K562 (cell line): ENCODE results near the gene CHST8. TPM values are rescaled to one million over a fixed set of nuclear protein-coding genes. Genes with fewer than 3 reads are reported as not detected.

Experiments used
- ATAC-seq: fragments of 200-7000 bp; cut with Tn5 transposase; 3 replicates; pipeline ENCODE4 v1.9.1; 2020; ENCODE audit warnings: moderate library complexity
- BruUV-seq: library from RNA; stranded (reverse); fragments of 400-500 nt; replicated peaks from 2 replicates; lab custom pipeline; 2021; lab: Mats Ljungman, UMichigan
- CTCF ChIA-PET: fragments of 300-600 bp; formaldehyde crosslinking; extraction: SDS; loops from one replicate; lab custom pipeline; 2021; ENCODE audit warnings: low intra/inter-chr PET ratio; lab: Yijun Ruan, JAX
- POLR2A ChIA-PET: fragments of 300-600, 350-650 bp; sonication (Branson Sonifier 250); formaldehyde crosslinking; extraction: SDS; loops from one replicate; lab custom pipeline; 2021; ENCODE audit warnings: antibody characterized with exemption, inconsistent platforms; lab: Yijun Ruan, JAX
- DNase-seq, 4 experiments: peaks; one replicate each; pipeline versions ENCODE4 v3.0.0 to v3.0.0-alpha.2; 2011 to 2018; ENCODE audit warnings: low spot score in 3 of 4, mixed read lengths in 3 of 4; ENCODE audit errors: extremely low read depth in 1 of 4
- FAIRE-seq: peaks from 2 replicates; lab custom pipeline; 2011; peaks lifted over from hg19 to GRCh38; lab: Jason Lieb, UNC
- H2AFZ ChIP-seq: 2 replicates; pipeline ENCODE4 v1.6.0; 2011; ENCODE audit warnings: low read depth, low read length, control low read depth, inconsistent platforms
- H3K27ac ChIP-seq: fragments of 200-600 bp; 3 replicates; pipeline ENCODE4 v1.8.0; 2011; ENCODE audit warnings: low read depth, mild to moderate bottlenecking, control low read depth, inconsistent platforms, low read length, moderate library complexity, mixed read lengths; ENCODE audit errors: extremely low read depth
- H3K27me3 ChIP-seq, 2 experiments: fragments of 300-600 bp in 1 of 2; 2 replicates in 1 of 2; 3 replicates in 1 of 2; pipeline versions ENCODE4 v1.6.0 to v1.8.0; 2011; ENCODE audit warnings: inconsistent platforms in 2 of 2, low read length in 2 of 2, mild to moderate bottlenecking in 1 of 2, mixed read lengths in 1 of 2, moderate library complexity in 1 of 2; ENCODE audit not compliant: control insufficient read depth in 2 of 2, insufficient read depth in 2 of 2
- H3K36me3 ChIP-seq: fragments of 300-600 bp; 3 replicates; pipeline ENCODE4 v1.8.0; 2011; ENCODE audit warnings: mild to moderate bottlenecking, low read length, inconsistent platforms; ENCODE audit not compliant: control insufficient read depth, insufficient read depth
- H3K4me1 ChIP-seq, 2 experiments: fragments of 200-600 bp in 1 of 2; replicated peaks in 1 of 2; 2 replicates in 1 of 2; 3 replicates in 1 of 2; pipeline versions ENCODE4 v1.5.1 to v1.8.0; 2011; ENCODE audit warnings: inconsistent platforms in 2 of 2, low read length in 2 of 2, mild to moderate bottlenecking in 1 of 2, mixed read lengths in 1 of 2, moderate library complexity in 1 of 2; ENCODE audit not compliant: control insufficient read depth in 2 of 2, insufficient read depth in 2 of 2
- H3K4me2 ChIP-seq: 2 replicates; pipeline ENCODE4 v1.6.1; 2011; ENCODE audit warnings: low read length, control low read depth, inconsistent platforms, mixed read lengths; ENCODE audit not compliant: insufficient read depth
- H3K4me3 ChIP-seq: fragments of 200-600 bp; sonication (generic), shearing (Covaris generic); 2 replicates; pipeline ENCODE4 v1.5.1; 2016; ENCODE audit warnings: control low read depth, inconsistent platforms
- H3K79me2 ChIP-seq: fragments of 200-600 bp; 3 replicates; pipeline ENCODE4 v1.8.0; 2011; ENCODE audit warnings: low read length, inconsistent platforms; ENCODE audit not compliant: control insufficient read depth, insufficient read depth
- H3K9ac ChIP-seq, 2 experiments: 2 replicates each; pipeline versions ENCODE4 v1.6.0 to v1.6.1; 2011; ENCODE audit warnings: low read depth in 2 of 2, low read length in 2 of 2, control low read depth in 1 of 2, inconsistent platforms in 1 of 2, mild to moderate bottlenecking in 1 of 2, mixed read lengths in 1 of 2; ENCODE audit not compliant: insufficient read depth in 1 of 2
- H3K9me1 ChIP-seq: one replicate; pipeline ENCODE4 v1.6.0; 2011; ENCODE audit warnings: inconsistent platforms, mild to moderate bottlenecking, low read length, moderate library complexity; ENCODE audit not compliant: control insufficient read depth, insufficient read depth
- H3K9me3 ChIP-seq: replicated peaks from 2 replicates; pipeline ENCODE4 v1.5.1; 2011; ENCODE audit warnings: low read depth, low read length, inconsistent platforms; ENCODE audit not compliant: control insufficient read depth, insufficient read depth
- H4K20me1 ChIP-seq: replicated peaks from 2 replicates; pipeline ENCODE4 v1.6.1; 2011; ENCODE audit warnings: low read length, inconsistent platforms, mixed read lengths; ENCODE audit not compliant: control insufficient read depth, insufficient read depth
- CBFA2T2 ChIP-seq: fragments of 450-650 bp; conservative IDR thresholded peaks from 2 replicates; pipeline ENCODE4 v1.6.1; 2017; ENCODE audit warnings: mild to moderate bottlenecking
- E2F3 ChIP-seq: fragments of 250-450 bp; sonication (Bioruptor Pico); IDR thresholded peaks from 2 replicates; pipeline ENCODE4 v1.4.0; 2020; ENCODE audit warnings: mild to moderate bottlenecking
- FOXA1 ChIP-seq: fragments of 450-650 bp; IDR thresholded peaks from 2 replicates; pipeline ENCODE4 v1.6.1; 2016; ENCODE audit warnings: mild to moderate bottlenecking, borderline replicate concordance
- FUS ChIP-seq: fragments of 200-400 bp; formaldehyde crosslinking; optimal IDR thresholded peaks from 2 replicates; pipeline ENCODE3; 2017; ENCODE audit warnings: low read depth, low read length
- HDAC8 ChIP-seq: fragments of 450-650 bp; IDR thresholded peaks from 2 replicates; pipeline ENCODE4 v1.6.1; 2016; ENCODE audit warnings: mild to moderate bottlenecking, missing genetic modification characterization, moderate library complexity, missing compliant biosample characterization
- IFI16 ChIP-seq: fragments of 250-450 bp; sonication (Bioruptor Pico); IDR thresholded peaks from 2 replicates; pipeline ENCODE4 v2.1.2; 2022; ENCODE audit warnings: mild to moderate bottlenecking, inconsistent platforms
- MAFF ChIP-seq: IDR thresholded peaks from 2 replicates; pipeline ENCODE4 v1.6.1; 2012; ENCODE audit warnings: low read length, improper control_type of control experiment
- NUFIP1 ChIP-seq: fragments of 450-650 bp; IDR thresholded peaks from 2 replicates; pipeline ENCODE4 v1.6.1; 2018; ENCODE audit not compliant: partially characterized antibody
- RCOR1 ChIP-seq, 2 experiments: IDR thresholded peaks; 2 replicates each; pipeline ENCODE4 v1.6.1; 2012; ENCODE audit warnings: low read depth in 2 of 2, low read length in 2 of 2, borderline replicate concordance in 1 of 2, improper control_type of control experiment in 1 of 2
- TRIM24 ChIP-seq, 2 experiments: fragments of 450-650 bp; IDR thresholded peaks; 2 replicates each; pipeline ENCODE4 v1.6.1; 2016
- ZKSCAN8 ChIP-seq: fragments of 200-800 bp; sonication (Bioruptor generic); IDR thresholded peaks from 2 replicates; pipeline ENCODE4 v1.6.1; 2016; ENCODE audit warnings: missing genetic modification characterization, missing compliant biosample characterization
- ZNF3 ChIP-seq: fragments of 250-450 bp; sonication (Bioruptor Pico); IDR thresholded peaks from 2 replicates; pipeline ENCODE4 v1.5.0; 2021; ENCODE audit warnings: mild to moderate bottlenecking, moderate library complexity
- ZNF77 ChIP-seq: fragments of 250-450 bp; sonication (Bioruptor Pico); IDR thresholded peaks from 2 replicates; pipeline ENCODE4 v1.5.0; 2020
- whole genome bisulfite sequencing: fragments of 100-300 bp; shearing (Covaris generic); methylation state at CpG from one replicate; pipeline ENCODE4 v1.1.6; 2016; ENCODE audit warnings: low coverage, mixed read lengths; ENCODE audit not compliant: insufficient coverage; ENCODE audit errors: missing lambda C conversion rate; 5-methylcytosine and 5-hydroxymethylcytosine counted together
- in situ Hi-C: fragments of 300-500 bp; cut with MboI; formaldehyde crosslinking; loops from 4 replicates; pipeline ENCODE4 v1.15.0; 2018; ENCODE audit warnings: inconsistent platforms, mixed read lengths
- intact Hi-C: fragments of 100-400 bp; cut with micrococcal nuclease; formaldehyde crosslinking; loops from 2 replicates; pipeline ENCODE4 v1.14.2; 2022
- polyA plus RNA-seq, 8 experiments: library from polyadenylated mRNA; depleted of rRNA in 4 of 8; stranded (reverse) in 5 of 8; unstranded in 3 of 8; fragments of >200 nt; fragmentation: Nextera tagmentation in 2 of 8; fragmentation: Illumina TruSeq in 1 of 8; extraction: Ambion mirVana in 2 of 8; extraction: Trizol in 1 of 8; gene quantifications; 2 replicates each; pipeline versions ENCODE4 v1.2.1 to v1.2.3, GENCODE V29; 2011 to 2014; ENCODE audit warnings: inconsistent platforms in 1 of 8, missing spikeins in 1 of 8
- total RNA-seq, 7 experiments: library from RNA; depleted of rRNA in 6 of 7; stranded (reverse); fragments of >200 nt in 6 of 7; fragmentation: Illumina TruSeq in 2 of 7; extraction: Trizol in 2 of 7; gene quantifications; 2 replicates each; pipeline versions ENCODE4 v1.2.1 to v1.2.3, GENCODE V29; 2011 to 2021; ENCODE audit warnings: low replicate concordance in 1 of 7
- TF ChIP-seq, protein P1 (sequence below): sonication (generic); formaldehyde crosslinking; IDR thresholded peaks from 2 replicates; pipeline ENCODE4 v1.8.1; 2022; ENCODE audit warnings: missing genetic modification reagents
- TF ChIP-seq, protein P2 (sequence below): fragments of 150-350 bp; conservative IDR thresholded peaks from 2 replicates; pipeline ENCODE4 v1.6.1; 2014; ENCODE audit warnings: low read length
- TF ChIP-seq, protein P3 (sequence below): fragments of 250-450 bp; sonication (Bioruptor Pico); IDR thresholded peaks from 2 replicates; pipeline ENCODE4 v1.8.0; 2021; ENCODE audit warnings: mild to moderate bottlenecking, moderate library complexity
- TF ChIP-seq, protein P4 (sequence below), 2 experiments: fragments of 200-800 bp in 1 of 2; sonication (Bioruptor generic) in 1 of 2; sonication (generic) in 1 of 2; formaldehyde crosslinking in 1 of 2; IDR thresholded peaks in 1 of 2; conservative IDR thresholded peaks in 1 of 2; 2 replicates each; pipeline versions ENCODE4 v1.5.0 to v1.6.1; 2016 to 2020; ENCODE audit warnings: missing compliant biosample characterization in 1 of 2, missing genetic modification characterization in 1 of 2, missing genetic modification reagents in 1 of 2

Gene CHST8
- total and polyA plus RNA-seq, 9 of the 15 experiments (the other 6 are each of a cell fraction or from before 2014, with no cell fraction given) = 0.11 TPM; not detected in 8

DNA sequence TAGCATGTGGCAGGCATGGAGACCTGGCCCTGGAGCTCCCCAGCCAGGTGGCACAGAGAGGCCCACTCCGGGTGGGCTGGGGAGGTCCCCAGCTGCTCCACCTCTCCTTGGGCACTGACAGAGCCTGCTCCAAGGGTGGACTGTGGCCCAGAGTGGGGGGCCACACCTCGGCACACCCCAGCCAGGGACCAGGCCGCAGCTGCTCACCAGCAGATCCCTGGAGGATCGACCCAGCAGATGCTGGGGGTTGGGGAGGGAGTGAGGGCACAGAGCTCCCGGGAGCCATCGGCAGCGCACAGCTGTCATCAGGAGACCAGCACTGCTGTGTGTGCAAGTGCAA, 102.9 kb downstream of the CHST8 start (continued):
- TF ChIP-seq MAFF = no peak
- TF ChIP-seq, protein P1, sequence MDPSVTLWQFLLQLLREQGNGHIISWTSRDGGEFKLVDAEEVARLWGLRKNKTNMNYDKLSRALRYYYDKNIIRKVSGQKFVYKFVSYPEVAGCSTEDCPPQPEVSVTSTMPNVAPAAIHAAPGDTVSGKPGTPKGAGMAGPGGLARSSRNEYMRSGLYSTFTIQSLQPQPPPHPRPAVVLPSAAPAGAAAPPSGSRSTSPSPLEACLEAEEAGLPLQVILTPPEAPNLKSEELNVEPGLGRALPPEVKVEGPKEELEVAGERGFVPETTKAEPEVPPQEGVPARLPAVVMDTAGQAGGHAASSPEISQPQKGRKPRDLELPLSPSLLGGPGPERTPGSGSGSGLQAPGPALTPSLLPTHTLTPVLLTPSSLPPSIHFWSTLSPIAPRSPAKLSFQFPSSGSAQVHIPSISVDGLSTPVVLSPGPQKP (CRISPR knock-in tag) = no peak
- TF ChIP-seq, protein P2, sequence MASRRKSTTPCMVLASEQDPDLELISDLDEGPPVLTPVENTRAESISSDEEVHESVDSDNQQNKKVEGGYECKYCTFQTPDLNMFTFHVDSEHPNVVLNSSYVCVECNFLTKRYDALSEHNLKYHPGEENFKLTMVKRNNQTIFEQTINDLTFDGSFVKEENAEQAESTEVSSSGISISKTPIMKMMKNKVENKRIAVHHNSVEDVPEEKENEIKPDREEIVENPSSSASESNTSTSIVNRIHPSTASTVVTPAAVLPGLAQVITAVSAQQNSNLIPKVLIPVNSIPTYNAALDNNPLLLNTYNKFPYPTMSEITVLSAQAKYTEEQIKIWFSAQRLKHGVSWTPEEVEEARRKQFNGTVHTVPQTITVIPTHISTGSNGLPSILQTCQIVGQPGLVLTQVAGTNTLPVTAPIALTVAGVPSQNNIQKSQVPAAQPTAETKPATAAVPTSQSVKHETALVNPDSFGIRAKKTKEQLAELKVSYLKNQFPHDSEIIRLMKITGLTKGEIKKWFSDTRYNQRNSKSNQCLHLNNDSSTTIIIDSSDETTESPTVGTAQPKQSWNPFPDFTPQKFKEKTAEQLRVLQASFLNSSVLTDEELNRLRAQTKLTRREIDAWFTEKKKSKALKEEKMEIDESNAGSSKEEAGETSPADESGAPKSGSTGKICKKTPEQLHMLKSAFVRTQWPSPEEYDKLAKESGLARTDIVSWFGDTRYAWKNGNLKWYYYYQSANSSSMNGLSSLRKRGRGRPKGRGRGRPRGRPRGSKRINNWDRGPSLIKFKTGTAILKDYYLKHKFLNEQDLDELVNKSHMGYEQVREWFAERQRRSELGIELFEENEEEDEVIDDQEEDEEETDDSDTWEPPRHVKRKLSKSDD = no peak
- TF ChIP-seq ZNF3 = no peak
- no peak for TF ChIP-seq ZKSCAN8 (CRISPR knock-in tag)
- no peak for TF ChIP-seq TRIM24 (IDR thresholded peaks at IDR 0.05)
- no peak for TF ChIP-seq ZNF77 (CRISPR knock-in tag)
- TF ChIP-seq RCOR1 (IDR thresholded peaks at IDR 0.05; ENCODE audit: borderline replicate concordance in 1 of 2, low read depth in 2 of 2, low read length in 2 of 2) = no peak

DNA sequence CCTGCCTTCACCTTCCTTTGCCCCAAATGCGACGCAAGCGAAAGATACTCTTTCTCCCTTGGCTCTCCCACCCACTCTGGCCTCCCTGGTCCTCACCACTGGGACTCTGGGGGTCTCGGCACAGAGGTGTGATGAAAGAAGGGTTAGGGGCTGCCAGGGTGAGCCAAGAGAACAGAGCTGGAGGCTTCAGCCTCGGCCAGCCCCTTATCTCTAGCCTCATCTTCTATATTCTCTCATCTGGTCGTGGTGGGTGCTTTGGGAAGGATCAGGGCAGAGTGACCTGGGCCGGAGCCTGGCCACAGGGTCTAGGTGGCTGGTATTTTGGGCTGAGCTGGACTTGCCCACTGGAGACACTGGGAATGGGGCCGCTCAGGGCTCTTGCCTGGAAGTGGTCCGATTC, 103.8 kb downstream of the CHST8 start:
- H2AFZ ChIP-seq = no peak overlapping the region
- intact Hi-C loops = loop anchor here (10.0 kb wide), 1 partner anchor 49 kb away; no protein-coding TSS in a partner anchor
- no peak overlapping the region for H3K27ac ChIP-seq
- POLR2A ChIA-PET = interaction anchor here (0.6 to 1.0 kb wide), 2 partner anchors 10 to 438 kb away, joined by 3 read pairs; no protein-coding TSS in a partner anchor
- no peaks in the 10 kb centered on the region; a peak in 1 of 5 replicates for H3K4me1 ChIP-seq
- no TSS peak for BruUV-seq
- H3K79me2 ChIP-seq = no peaks in the 10 kb centered on the region
- no peak for FAIRE-seq
- no peaks in the 10 kb centered on the region for H3K36me3 ChIP-seq
- CTCF ChIA-PET = no interaction called here
- no peaks in the 10 kb centered on the region for H3K9me1 ChIP-seq
- no peaks in the 10 kb centered on the region for H3K9me3 ChIP-seq
- whole genome bisulfite sequencing = under 1% methylated on average over 9 of the region's 9 CpGs
- no peak overlapping the region for H3K4me3 ChIP-seq
- no peak for DNase-seq
- in situ Hi-C loops = no loop called here
- no peak overlapping the region for H3K4me2 ChIP-seq
- peaks cover 0 to 14% of the 10 kb centered on the region in 2 experiments; a peak in 1 of 5 replicates for H3K27me3 ChIP-seq
- no peak for ATAC-seq
- H4K20me1 ChIP-seq = peaks cover under 1% of the 10 kb centered on the region; the same call in 1 of the 2 replicates
- no peak overlapping the region for H3K9ac ChIP-seq
- TF ChIP-seq NUFIP1 (no peak), HDAC8 (tag) (no peak), FUS (no peak), IFI16 (CRISPR knock-in tag) (no peak), FOXA1 (no peak), E2F3 (CRISPR knock-in tag) (no peak), CBFA2T2 (no peak)
- TF ChIP-seq, protein P3, sequence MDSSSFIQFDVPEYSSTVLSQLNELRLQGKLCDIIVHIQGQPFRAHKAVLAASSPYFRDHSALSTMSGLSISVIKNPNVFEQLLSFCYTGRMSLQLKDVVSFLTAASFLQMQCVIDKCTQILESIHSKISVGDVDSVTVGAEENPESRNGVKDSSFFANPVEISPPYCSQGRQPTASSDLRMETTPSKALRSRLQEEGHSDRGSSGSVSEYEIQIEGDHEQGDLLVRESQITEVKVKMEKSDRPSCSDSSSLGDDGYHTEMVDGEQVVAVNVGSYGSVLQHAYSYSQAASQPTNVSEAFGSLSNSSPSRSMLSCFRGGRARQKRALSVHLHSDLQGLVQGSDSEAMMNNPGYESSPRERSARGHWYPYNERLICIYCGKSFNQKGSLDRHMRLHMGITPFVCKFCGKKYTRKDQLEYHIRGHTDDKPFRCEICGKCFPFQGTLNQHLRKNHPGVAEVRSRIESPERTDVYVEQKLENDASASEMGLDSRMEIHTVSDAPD = no peak
- TF ChIP-seq, protein P4, sequence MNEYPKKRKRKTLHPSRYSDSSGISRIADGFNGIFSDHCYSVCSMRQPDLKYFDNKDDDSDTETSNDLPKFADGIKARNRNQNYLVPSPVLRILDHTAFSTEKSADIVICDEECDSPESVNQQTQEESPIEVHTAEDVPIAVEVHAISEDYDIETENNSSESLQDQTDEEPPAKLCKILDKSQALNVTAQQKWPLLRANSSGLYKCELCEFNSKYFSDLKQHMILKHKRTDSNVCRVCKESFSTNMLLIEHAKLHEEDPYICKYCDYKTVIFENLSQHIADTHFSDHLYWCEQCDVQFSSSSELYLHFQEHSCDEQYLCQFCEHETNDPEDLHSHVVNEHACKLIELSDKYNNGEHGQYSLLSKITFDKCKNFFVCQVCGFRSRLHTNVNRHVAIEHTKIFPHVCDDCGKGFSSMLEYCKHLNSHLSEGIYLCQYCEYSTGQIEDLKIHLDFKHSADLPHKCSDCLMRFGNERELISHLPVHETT (CRISPR knock-in tag; conservative IDR thresholded peaks at IDR 0.05 in 1 of 2, IDR thresholded peaks at IDR 0.05 in 1 of 2) = no peak
